Measurements from ENCODE around the gene C19orf44.

DNA sequence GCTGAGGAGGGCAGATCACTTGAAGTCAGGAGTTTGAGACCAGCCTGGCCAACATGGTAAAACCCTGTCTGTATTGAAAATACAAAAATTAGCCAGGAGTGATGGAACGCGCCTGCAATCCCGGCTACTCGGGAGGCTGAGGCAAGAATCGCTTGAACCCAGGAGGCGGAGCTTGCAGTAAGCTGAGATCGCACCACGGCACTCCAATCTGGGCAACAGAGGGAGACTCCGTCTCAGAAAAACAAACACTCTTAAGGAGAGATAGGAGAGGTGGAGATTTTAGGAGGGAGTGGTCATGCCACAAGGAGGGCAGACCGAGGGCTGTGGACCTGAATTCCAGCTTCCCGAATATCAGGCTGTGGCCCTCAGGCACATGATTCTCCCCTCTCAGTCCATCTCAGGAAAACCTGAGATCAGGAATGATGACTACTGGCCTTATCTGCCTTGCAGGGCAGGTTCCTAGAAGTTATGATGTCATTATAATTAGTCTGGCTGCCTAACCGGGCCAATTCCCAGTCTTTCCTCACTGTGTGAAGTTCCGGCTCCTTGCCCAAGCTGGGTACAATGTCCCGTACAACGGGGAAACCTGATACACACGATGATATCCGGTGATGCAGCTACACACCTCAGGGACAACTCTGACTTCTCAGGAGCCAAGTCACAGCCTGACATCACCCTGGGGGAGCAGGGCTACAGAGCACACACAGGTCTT, 73.6 kb downstream of the C19orf44 start:
- TF ChIP-seq, protein P1, sequence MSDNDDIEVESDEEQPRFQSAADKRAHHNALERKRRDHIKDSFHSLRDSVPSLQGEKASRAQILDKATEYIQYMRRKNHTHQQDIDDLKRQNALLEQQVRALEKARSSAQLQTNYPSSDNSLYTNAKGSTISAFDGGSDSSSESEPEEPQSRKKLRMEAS (IDR thresholded peaks at IDR 0.05): no peak
- no peak for TF ChIP-seq POLR2A (IDR thresholded peaks at IDR 0.05; ENCODE audit: low read length)
- TF ChIP-seq, protein P2, sequence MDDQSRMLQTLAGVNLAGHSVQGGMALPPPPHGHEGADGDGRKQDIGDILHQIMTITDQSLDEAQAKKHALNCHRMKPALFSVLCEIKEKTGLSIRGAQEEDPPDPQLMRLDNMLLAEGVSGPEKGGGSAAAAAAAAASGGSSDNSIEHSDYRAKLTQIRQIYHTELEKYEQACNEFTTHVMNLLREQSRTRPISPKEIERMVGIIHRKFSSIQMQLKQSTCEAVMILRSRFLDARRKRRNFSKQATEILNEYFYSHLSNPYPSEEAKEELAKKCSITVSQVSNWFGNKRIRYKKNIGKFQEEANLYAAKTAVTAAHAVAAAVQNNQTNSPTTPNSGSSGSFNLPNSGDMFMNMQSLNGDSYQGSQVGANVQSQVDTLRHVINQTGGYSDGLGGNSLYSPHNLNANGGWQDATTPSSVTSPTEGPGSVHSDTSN (IDR thresholded peaks at IDR 0.05): no peak
- no peak for TF ChIP-seq EP300 (IDR thresholded peaks at IDR 0.05)

All from A549 (cell line).